Central memory CD4-positive, alpha-beta T cell (primary cell): ENCODE data around the gene MGAT5.

Source experiments
- DNase-seq: peaks from one replicate; pipeline ENCODE4 v3.0.0; 2022

Gene MGAT5

GRCh38 chr2:134231301-134231964 lies 22.4 kb upstream of the MGAT5 start:
- DNase-seq: no peak

- DNase-seq: no peak
These were observed 21.9 kb upstream of the MGAT5 start for GRCh38 chr2:134231965-134232340.

GRCh38 chr2:134232461-134232860 lies 21.4 kb upstream of the MGAT5 start:
- DNase-seq: peak; percentile 71

GRCh38 chr2:134232868-134233727 lies 20.8 kb upstream of the MGAT5 start:
- DNase-seq: peak; percentile 74

GRCh38 chr2:134233728-134234136 lies 20.1 kb upstream of the MGAT5 start:
- DNase-seq: no peak

GRCh38 chr2:134234535-134234934 lies 19.3 kb upstream of the MGAT5 start:
- no peak for DNase-seq

GRCh38 chr2:134235510-134236144 lies 18.2 kb upstream of the MGAT5 start:
- no peak for DNase-seq

- DNase-seq: no peak
These were observed 15.5 kb upstream of the MGAT5 start for GRCh38 chr2:134238371-134238770.

- DNase-seq: no peak
These were observed 13.8 kb upstream of the MGAT5 start for GRCh38 chr2:134240061-134240460.

GRCh38 chr2:134241911-134242310 lies 12.0 kb upstream of the MGAT5 start:
- no peak for DNase-seq

- DNase-seq: no peak
These were observed 10.6 kb upstream of the MGAT5 start for GRCh38 chr2:134243244-134243643.

- no peak for DNase-seq
These were observed 9.8 kb upstream of the MGAT5 start for GRCh38 chr2:134244086-134244485.

GRCh38 chr2:134244587-134244986 lies 9.3 kb upstream of the MGAT5 start:
- DNase-seq: no peak

GRCh38 chr2:134245340-134245984 lies 8.4 kb upstream of the MGAT5 start:
- peak; percentile 64 for DNase-seq

- DNase-seq: no peak
These were observed 7.6 kb upstream of the MGAT5 start for GRCh38 chr2:134246154-134246874.

- no peak for DNase-seq
These were observed 6.2 kb upstream of the MGAT5 start for GRCh38 chr2:134247679-134248078.

- DNase-seq: no peak
These were observed 5.0 kb upstream of the MGAT5 start for GRCh38 chr2:134248913-134249312.

GRCh38 chr2:134249755-134250154 lies 4.1 kb upstream of the MGAT5 start:
- DNase-seq: no peak

GRCh38 chr2:134250840-134251461 lies 2.9 kb upstream of the MGAT5 start:
- DNase-seq: no peak

- no peak for DNase-seq
These were observed 1.7 kb upstream of the MGAT5 start for GRCh38 chr2:134252092-134252750.

GRCh38 chr2:134253117-134253704 lies 661 bp upstream of the MGAT5 start:
- DNase-seq: no peak
